Measurements from ENCODE around the gene ZNF497. TPM values are rescaled to one million over a fixed set of nuclear protein-coding genes. Genes with fewer than 3 reads are reported as not detected.

Gene ZNF497
- total and polyA plus RNA-seq, 2 of the 13 experiments (the other 11 are each of a cell fraction or from before 2014, with no cell fraction given), result 1.5 to 1.9 TPM

DNA sequence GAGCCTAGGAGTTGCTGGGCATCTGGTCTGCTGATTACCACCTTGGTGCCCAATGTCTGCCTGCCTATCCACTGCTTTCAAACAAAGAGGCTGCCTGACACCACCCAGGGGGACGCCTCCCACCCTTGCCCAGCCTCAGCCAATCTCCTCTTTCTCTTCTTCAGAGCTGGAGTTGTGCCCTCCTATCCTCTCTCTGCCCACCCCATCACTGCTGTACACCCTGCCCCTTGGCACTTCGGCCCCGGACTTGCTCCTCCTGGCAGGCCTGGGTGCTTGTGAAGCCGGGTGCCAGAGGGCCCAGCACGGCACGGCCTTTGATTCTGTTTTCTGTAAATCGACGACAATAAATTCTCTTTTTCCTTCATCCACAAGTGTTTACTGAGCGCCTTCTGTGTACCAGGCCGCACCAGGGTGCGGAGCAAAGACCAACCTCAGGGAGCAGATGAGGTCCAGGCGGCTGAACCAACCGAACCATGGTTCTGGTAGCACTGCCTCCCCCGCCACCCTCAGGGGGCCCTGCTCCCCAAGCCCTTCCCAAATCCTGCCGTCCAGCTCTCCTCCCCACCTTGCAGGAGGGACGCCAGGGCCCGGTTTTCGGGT is 37.9 kb upstream of the ZNF497 start (continued):
- no peak for TF ChIP-seq ZNF317 (CRISPR knock-in tag; IDR thresholded peaks at IDR 0.05)
- TF ChIP-seq ZBTB38 (CRISPR knock-in tag; IDR thresholded peaks at IDR 0.05), result peak; percentile 47; the same call in 1 of the 2 replicates
- no peak for TF ChIP-seq ZNF30 (CRISPR knock-in tag; IDR thresholded peaks at IDR 0.05)
- TF ChIP-seq MEIS2 (CRISPR knock-in tag; IDR thresholded peaks at IDR 0.05), result no peak
- TF ChIP-seq ZFY (CRISPR knock-in tag; IDR thresholded peaks at IDR 0.05), result peak; percentile 6; the same call in 1 of the 2 replicates
- no peak for TF ChIP-seq HOMEZ (CRISPR knock-in tag; IDR thresholded peaks at IDR 0.05; ENCODE audit: low read depth)
- no peak for TF ChIP-seq CBFB (CRISPR knock-in tag; IDR thresholded peaks at IDR 0.05)

- CTCF ChIA-PET (ENCODE audit: low intra/inter-chr PET ratio, low total read pairs), result no interaction called here
- no peak overlapping the region for H2AFZ ChIP-seq (ENCODE audit: low read length)
- ATAC-seq (no peak), DNase-seq (ENCODE audit: low spot score) (no peak), FAIRE-seq (no peak)
- BruUV-seq (replicated peaks), result no TSS peak
- peak overlapping the region; percentile 21 for H3K27ac ChIP-seq (ENCODE audit: extremely low read length, insufficient read depth, low read length)
- H3K9me3 ChIP-seq (ENCODE audit: low read length), result no peaks in the 10 kb centered on the region
- peaks cover 1 to 4% of the 10 kb centered on the region in 2 experiments; a peak in 3 of 5 replicates for H3K36me3 ChIP-seq (replicated peaks in 1 of 2; ENCODE audit: control insufficient read depth in 1 of 2, insufficient read depth in 2 of 2, low read length in 2 of 2)
- in situ Hi-C loops (cut with HindIII; ENCODE audit: extremely low pct_ligation_motif_present, low pct_unique_long_range_greater_than_20kb), result no loop called here
- WGBS (ENCODE audit: low lambda C conversion rate), result no CpG with 5 or more reads among the region's 3 CpGs
- peak overlapping the region in 2 of 3 experiments; percentile 44 to 76; a peak in 1 of 6 replicates for H3K4me3 ChIP-seq (replicated peaks in 1 of 3; ENCODE audit: insufficient read depth in 1 of 3, low read depth in 2 of 3, low read length in 3 of 3)
- peaks cover 4% of the 10 kb centered on the region; the same call in 1 of the 2 replicates for H4K20me1 ChIP-seq (ENCODE audit: insufficient read depth, low read length)
- H3K79me2 ChIP-seq (ENCODE audit: insufficient read depth, low read length), result peaks cover 4% of the 10 kb centered on the region
- intact Hi-C loops (cut with micrococcal nuclease; ENCODE audit: unreplicated experiment), result loop anchor here (2.0 kb wide), 1 partner anchor 13 kb away; the partner anchor contains the start of gene RPS5
- no peaks in the 10 kb centered on the region for H3K27me3 ChIP-seq (ENCODE audit: control insufficient read depth in 1 of 2, insufficient read depth in 2 of 2, low read length in 2 of 2)
- peak overlapping the region; percentile 61; the same call in 1 of the 2 replicates for H3K9ac ChIP-seq (ENCODE audit: insufficient read depth, low read depth, low read length)
- H3K4me2 ChIP-seq (ENCODE audit: low read depth, low read length), result peak overlapping the region; percentile 89
- POLR2A ChIA-PET, result no interaction called here
- peaks cover 44% of the 10 kb centered on the region for H3K4me1 ChIP-seq (ENCODE audit: insufficient read depth, low read length)
- TF ChIP-seq, protein P1, sequence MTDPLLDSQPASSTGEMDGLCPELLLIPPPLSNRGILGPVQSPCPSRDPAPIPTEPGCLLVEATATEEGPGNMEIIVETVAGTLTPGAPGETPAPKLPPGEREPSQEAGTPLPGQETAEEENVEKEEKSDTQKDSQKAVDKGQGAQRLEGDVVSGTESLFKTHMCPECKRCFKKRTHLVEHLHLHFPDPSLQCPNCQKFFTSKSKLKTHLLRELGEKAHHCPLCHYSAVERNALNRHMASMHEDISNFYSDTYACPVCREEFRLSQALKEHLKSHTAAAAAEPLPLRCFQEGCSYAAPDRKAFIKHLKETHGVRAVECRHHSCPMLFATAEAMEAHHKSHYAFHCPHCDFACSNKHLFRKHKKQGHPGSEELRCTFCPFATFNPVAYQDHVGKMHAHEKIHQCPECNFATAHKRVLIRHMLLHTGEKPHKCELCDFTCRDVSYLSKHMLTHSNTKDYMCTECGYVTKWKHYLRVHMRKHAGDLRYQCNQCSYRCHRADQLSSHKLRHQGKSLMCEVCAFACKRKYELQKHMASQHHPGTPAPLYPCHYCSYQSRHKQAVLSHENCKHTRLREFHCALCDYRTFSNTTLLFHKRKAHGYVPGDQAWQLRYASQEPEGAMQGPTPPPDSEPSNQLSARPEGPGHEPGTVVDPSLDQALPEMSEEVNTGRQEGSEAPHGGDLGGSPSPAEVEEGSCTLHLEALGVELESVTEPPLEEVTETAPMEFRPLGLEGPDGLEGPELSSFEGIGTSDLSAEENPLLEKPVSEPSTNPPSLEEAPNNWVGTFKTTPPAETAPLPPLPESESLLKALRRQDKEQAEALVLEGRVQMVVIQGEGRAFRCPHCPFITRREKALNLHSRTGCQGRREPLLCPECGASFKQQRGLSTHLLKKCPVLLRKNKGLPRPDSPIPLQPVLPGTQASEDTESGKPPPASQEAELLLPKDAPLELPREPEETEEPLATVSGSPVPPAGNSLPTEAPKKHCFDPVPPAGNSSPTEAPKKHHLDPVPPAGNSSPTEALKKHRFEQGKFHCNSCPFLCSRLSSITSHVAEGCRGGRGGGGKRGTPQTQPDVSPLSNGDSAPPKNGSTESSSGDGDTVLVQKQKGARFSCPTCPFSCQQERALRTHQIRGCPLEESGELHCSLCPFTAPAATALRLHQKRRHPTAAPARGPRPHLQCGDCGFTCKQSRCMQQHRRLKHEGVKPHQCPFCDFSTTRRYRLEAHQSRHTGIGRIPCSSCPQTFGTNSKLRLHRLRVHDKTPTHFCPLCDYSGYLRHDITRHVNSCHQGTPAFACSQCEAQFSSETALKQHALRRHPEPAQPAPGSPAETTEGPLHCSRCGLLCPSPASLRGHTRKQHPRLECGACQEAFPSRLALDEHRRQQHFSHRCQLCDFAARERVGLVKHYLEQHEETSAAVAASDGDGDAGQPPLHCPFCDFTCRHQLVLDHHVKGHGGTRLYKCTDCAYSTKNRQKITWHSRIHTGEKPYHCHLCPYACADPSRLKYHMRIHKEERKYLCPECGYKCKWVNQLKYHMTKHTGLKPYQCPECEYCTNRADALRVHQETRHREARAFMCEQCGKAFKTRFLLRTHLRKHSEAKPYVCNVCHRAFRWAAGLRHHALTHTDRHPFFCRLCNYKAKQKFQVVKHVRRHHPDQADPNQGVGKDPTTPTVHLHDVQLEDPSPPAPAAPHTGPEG (CRISPR knock-in tag; IDR thresholded peaks at IDR 0.05), result no peak
- no peak for TF ChIP-seq ATM (IDR thresholded peaks at IDR 0.05; ENCODE audit: borderline replicate concordance)
- TF ChIP-seq ZNF496 (CRISPR knock-in tag; IDR thresholded peaks at IDR 0.05; ENCODE audit: insufficient replicate concordance), result no peak
- TF ChIP-seq ZNF276 (CRISPR knock-in tag; IDR thresholded peaks at IDR 0.05; ENCODE audit: low read depth), result no peak
- no peak for TF ChIP-seq ZNF382 (CRISPR knock-in tag; IDR thresholded peaks at IDR 0.05; ENCODE audit: borderline replicate concordance)
- TF ChIP-seq HNRNPL (IDR thresholded peaks at IDR 0.05; ENCODE audit: low read depth, low read length), result no peak
These were observed 37.4 kb upstream of the ZNF497 start for GRCh38 chr19:58399903-58400302.
